OCI-LY7 (cell line): ENCODE data around the gene CDC42BPB.

Source experiments
- CTCF ChIP-seq: fragments of 200-600 bp; sonication (generic); conservative IDR thresholded peaks from 2 replicates; pipeline ENCODE4 v1.5.1; 2014; ENCODE audit warnings: mild to moderate bottlenecking, antibody characterized with exemption, low read length, moderate library complexity, mixed read lengths
- EZH2phosphoT487 ChIP-seq: fragments of 200-600 bp; sonication (generic); IDR thresholded peaks from 2 replicates; pipeline ENCODE4 v1.6.1; 2018; ENCODE audit warnings: low read depth, borderline replicate concordance, mild to moderate bottlenecking, mixed run types, antibody characterized with exemption, low read length, moderate library complexity, mixed read lengths

- TF ChIP-seq CTCF (no peak), EZH2phosphoT487 (no peak)
These were observed 16.8 kb upstream of the CDC42BPB start for GRCh38 chr14:103073876-103074728.
